NB4 (cell line): ENCODE results near the gene ARIH2.
A peak's percentile ranks its signal among the peaks of the same experiment; 100 is the strongest.

Experiments used
- DNase-seq: peaks from one replicate; pipeline ENCODE4 v3.0.0; 2010; ENCODE audit warnings: low read depth
- H3K4me3 ChIP-seq: one replicate; pipeline ENCODE4 v1.5.1; 2011; ENCODE audit warnings: mild to moderate bottlenecking, low read depth, low read length, moderate library complexity
- CTCF ChIP-seq: IDR thresholded peaks from one replicate; pipeline ENCODE4 v1.5.1; 2012; ENCODE audit warnings: low read depth, low read length
- MYC ChIP-seq: IDR thresholded peaks from 2 replicates; pipeline ENCODE4 v1.6.1; 2011; ENCODE audit warnings: low read depth, low read length
- POLR2A ChIP-seq: IDR thresholded peaks from 2 replicates; pipeline ENCODE4 v1.6.1; 2011; ENCODE audit warnings: mild to moderate bottlenecking; ENCODE audit not compliant: insufficient read length; ENCODE audit errors: extremely low read depth
- TF ChIP-seq, protein P1 (sequence below): IDR thresholded peaks from 2 replicates; pipeline ENCODE4 v1.6.1; 2011; ENCODE audit warnings: low read depth, low read length

Gene ARIH2

DNA sequence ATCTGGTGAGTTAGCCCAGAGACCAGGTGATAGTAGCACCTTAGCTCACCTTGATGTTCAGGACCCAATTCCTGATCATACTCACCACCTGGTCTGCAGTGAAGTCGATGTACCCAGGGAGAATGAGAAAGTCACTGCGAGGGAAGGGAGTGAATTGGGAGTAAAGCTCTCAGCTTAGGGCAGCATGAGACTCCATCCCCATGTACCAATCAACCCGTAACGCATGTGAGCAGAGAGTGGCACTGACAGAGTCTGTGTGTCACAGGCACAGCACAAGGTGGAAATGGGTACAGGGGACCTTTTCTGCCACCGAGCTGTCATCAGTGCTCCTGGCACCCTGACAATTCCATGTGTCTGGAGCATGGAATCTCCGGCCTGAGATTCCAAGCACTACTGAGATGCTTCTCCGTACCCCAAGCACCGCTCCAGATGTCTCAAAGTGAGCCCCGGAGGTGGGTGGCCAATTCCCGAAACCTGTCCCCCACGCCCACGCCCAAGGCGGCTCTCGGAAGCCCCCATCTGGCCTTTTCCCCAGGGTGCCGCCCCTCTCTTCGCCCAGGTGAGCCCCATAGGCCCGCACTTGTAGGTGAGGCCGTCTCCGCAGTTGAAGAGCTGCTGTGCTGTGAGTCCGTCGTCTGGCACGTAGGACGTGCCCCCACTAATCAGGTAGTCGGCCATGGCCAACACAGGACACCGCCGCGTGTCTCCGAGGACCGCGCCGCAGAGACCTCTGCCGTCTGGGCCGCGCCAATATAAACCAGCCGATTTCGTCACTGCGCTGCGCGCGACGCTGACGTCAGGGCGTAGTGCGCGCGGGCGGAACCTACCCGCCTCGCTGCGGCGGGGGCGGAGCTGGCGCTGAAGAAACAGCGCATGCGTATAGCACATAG is 110.3 kb downstream of the ARIH2 start, which contains the start of gene IMPDH2:
TSS of gene IMPDH2 (minus strand) at position 726 of the 890 bp plus-strand sequence. CDS start at position 678, 48 bp downstream.
- DNase-seq = peak; percentile 92
- TF ChIP-seq MYC (peak; percentile 89), POLR2A (peak; percentile 99), CTCF (no peak)
- TF ChIP-seq, protein P1, sequence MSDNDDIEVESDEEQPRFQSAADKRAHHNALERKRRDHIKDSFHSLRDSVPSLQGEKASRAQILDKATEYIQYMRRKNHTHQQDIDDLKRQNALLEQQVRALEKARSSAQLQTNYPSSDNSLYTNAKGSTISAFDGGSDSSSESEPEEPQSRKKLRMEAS = peak; percentile 79
- H3K4me3 ChIP-seq = peak within 1 kb of the TSS; percentile 95

- DNase-seq = no peak
- no peak overlapping the region for H3K4me3 ChIP-seq
- TF ChIP-seq, protein P1 = no peak
- TF ChIP-seq MYC (no peak), POLR2A (no peak), CTCF (no peak)
Measured at GRCh38 chr3:49029563-49029884, 110.9 kb downstream of the ARIH2 start.

DNA sequence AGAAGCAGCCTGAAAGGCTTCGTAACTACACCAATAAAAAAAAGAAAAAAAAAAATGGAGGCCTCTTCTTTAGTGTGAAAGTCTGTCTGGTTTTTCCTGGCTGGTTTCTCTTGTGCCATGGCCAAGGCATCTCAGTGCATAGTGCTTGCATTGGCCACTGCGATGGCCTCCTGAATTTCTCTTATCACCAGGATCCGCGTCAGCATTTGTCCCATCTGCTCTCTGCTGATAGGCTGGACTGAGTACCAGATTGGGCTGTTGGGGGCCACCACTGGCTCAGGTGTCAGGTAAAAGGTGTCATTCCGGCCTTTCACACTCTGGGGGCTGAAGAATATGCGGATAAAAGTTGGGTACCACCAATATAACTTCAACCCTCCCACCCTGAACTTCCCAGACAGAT is 111.7 kb downstream of the ARIH2 start:
- H3K4me3 ChIP-seq = no peak overlapping the region
- TF ChIP-seq, protein P1 = no peak
- no peak for TF ChIP-seq POLR2A
- TF ChIP-seq MYC = no peak
- TF ChIP-seq CTCF = no peak
- DNase-seq = no peak

GRCh38 chr3:49032646-49033304 is 114.1 kb downstream of the ARIH2 start:
- TF ChIP-seq, protein P1 = no peak
- no peak for TF ChIP-seq MYC
- no peak for TF ChIP-seq POLR2A
- no peak for TF ChIP-seq CTCF
- H3K4me3 ChIP-seq = no peak overlapping the region
- no peak for DNase-seq

DNA sequence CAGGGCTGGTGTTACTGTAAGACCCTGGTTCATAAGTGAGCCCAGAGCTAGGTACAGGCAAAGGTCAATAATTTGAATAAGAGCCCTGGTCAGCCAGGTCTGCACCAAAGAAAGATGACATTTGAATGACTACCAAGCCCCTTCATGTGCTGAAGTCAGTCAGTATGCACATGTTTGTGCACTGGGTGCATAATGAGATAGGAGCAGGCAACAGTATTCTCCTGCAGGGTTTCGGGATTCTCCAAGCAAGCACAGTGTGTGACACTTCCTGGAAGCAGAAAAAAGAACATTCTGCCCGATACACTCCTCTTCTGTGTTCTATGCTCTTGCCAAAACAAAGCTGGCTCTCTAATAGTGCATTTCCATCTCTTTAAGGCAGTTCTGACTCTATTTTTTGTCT is 116.0 kb downstream of the ARIH2 start:
- TF ChIP-seq, protein P1 = no peak
- TF ChIP-seq CTCF (no peak), MYC (no peak), POLR2A (no peak)
- DNase-seq = no peak
- no peak overlapping the region for H3K4me3 ChIP-seq
